Astrocyte of the spinal cord (primary cell): ENCODE data around the gene TIMM17A.

Source experiments
- DNase-seq: peaks from one replicate; pipeline ENCODE4 v3.0.0; 2011; ENCODE audit warnings: low read depth, low spot score
- H3K4me3 ChIP-seq: 2 replicates; pipeline ENCODE4 v1.5.1; 2011; ENCODE audit warnings: low read depth, mild to moderate bottlenecking, low read length, moderate library complexity
- CTCF ChIP-seq: IDR thresholded peaks from 2 replicates; pipeline ENCODE4 v1.5.1; 2012; ENCODE audit warnings: low read depth, mild to moderate bottlenecking, low read length, inconsistent platforms
- in situ Hi-C: cut with HindIII; loops from 2 replicates; pipeline ENCODE4 v1.10.0; 2017; ENCODE audit warnings: low sequenced_read_pairs

TIMM17A gene

GRCh38 chr1:201945157-201945556 is 10.1 kb upstream of the TIMM17A start:
- no peak for DNase-seq
- no peak overlapping the region for H3K4me3 ChIP-seq
- in situ Hi-C loops, result no loop called here
- peak; percentile 8 for TF ChIP-seq CTCF

GRCh38 chr1:201945863-201946223 is 9.5 kb upstream of the TIMM17A start:
- peak overlapping the region; percentile 34 for H3K4me3 ChIP-seq
- in situ Hi-C loops, result no loop called here
- DNase-seq, result no peak
- TF ChIP-seq CTCF, result no peak

- DNase-seq, result peak; percentile 86
- TF ChIP-seq CTCF, result no peak
- in situ Hi-C loops, result no loop called here
- H3K4me3 ChIP-seq, result peak within 1 kb of the TSS; percentile 34
These were observed 8.9 kb upstream of the TIMM17A start, which contains the start of gene LMOD1 for GRCh38 chr1:201946224-201946908. Gene LMOD1, minus strand, starts transcription at chr1:201946548. Its CDS starts 208 bp downstream, at chr1:201946340.

GRCh38 chr1:201947697-201948008 is 7.7 kb upstream of the TIMM17A start:
- H3K4me3 ChIP-seq, result no peak overlapping the region
- in situ Hi-C loops, result no loop called here
- no peak for DNase-seq
- no peak for TF ChIP-seq CTCF

GRCh38 chr1:201949491-201949890 is 5.8 kb upstream of the TIMM17A start:
- no peak overlapping the region for H3K4me3 ChIP-seq
- no peak for TF ChIP-seq CTCF
- in situ Hi-C loops, result no loop called here
- DNase-seq, result no peak

- no peak for TF ChIP-seq CTCF
- peak overlapping the region; percentile 80 for H3K4me3 ChIP-seq
- in situ Hi-C loops, result no loop called here
- no peak for DNase-seq
These were observed 867 bp upstream of the TIMM17A start for GRCh38 chr1:201954263-201955008.
